Measurements from ENCODE around the gene GDI1.

- TF ChIP-seq CTCF (conservative IDR thresholded peaks at IDR 0.05) (no peak), EZH2 (IDR thresholded peaks at IDR 0.05; ENCODE audit: low read depth) (no peak)
Measured at GRCh38 chrX:154465601-154466000, 28.6 kb downstream of the GDI1 start.

Measured in PC-9 (cell line).